ENCODE results near the gene NOB1.
"Not testable (repeated sequence)": the region's sequence is repeated elsewhere in the genome, so short reads cannot be mapped to it uniquely, and the experiment has no call there.

NOB1 gene

GRCh38 chr16:69754469-69755310 is at the start of gene NOB1:
Gene NOB1, minus strand, starts transcription at chr16:69754926. Its CDS starts 16 bp downstream, at chr16:69754910.
- DNase-seq (ENCODE audit: low read depth in 2 of 2): peak; percentile 88 to 94

- no peak for DNase-seq (ENCODE audit: low read depth in 2 of 2)
Observed at GRCh38 chr16:69804297-69804696, 49.6 kb upstream of the NOB1 start.

- DNase-seq (ENCODE audit: low read depth in 2 of 2): no peak
Observed at GRCh38 chr16:69799611-69800031, 44.9 kb upstream of the NOB1 start.

GRCh38 chr16:69798466-69798865 is 43.7 kb upstream of the NOB1 start:
- DNase-seq (ENCODE audit: low read depth in 2 of 2): no peak

- no peak for DNase-seq (ENCODE audit: low read depth in 2 of 2)
Observed at GRCh38 chr16:69796285-69797118, 41.8 kb upstream of the NOB1 start.

GRCh38 chr16:69794486-69794885 is 39.8 kb upstream of the NOB1 start:
- no peak for DNase-seq (ENCODE audit: low read depth in 2 of 2)

- DNase-seq (ENCODE audit: low read depth in 2 of 2): no peak
Observed at GRCh38 chr16:69793526-69793925, 38.8 kb upstream of the NOB1 start.

- not testable (repeated sequence) for DNase-seq (ENCODE audit: low read depth in 2 of 2)
Observed at GRCh38 chr16:69791391-69791847, 36.7 kb upstream of the NOB1 start.

- DNase-seq (ENCODE audit: low read depth in 2 of 2): no peak
Observed at GRCh38 chr16:69787883-69788282, 33.2 kb upstream of the NOB1 start.

- no peak for DNase-seq (ENCODE audit: low read depth in 2 of 2)
Observed at GRCh38 chr16:69784586-69784985, 29.9 kb upstream of the NOB1 start.

- DNase-seq (ENCODE audit: low read depth in 2 of 2): no peak
Observed at GRCh38 chr16:69781118-69781517, 26.4 kb upstream of the NOB1 start.

GRCh38 chr16:69779724-69780123 is 25.0 kb upstream of the NOB1 start:
- no peak for DNase-seq (ENCODE audit: low read depth in 2 of 2)

- DNase-seq (ENCODE audit: low read depth in 2 of 2): no peak
Observed at GRCh38 chr16:69775563-69775962, 20.8 kb upstream of the NOB1 start.

GRCh38 chr16:69773260-69773947 is 18.7 kb upstream of the NOB1 start:
- DNase-seq (ENCODE audit: low read depth in 2 of 2): no peak

- DNase-seq (ENCODE audit: low read depth in 2 of 2): no peak
Observed at GRCh38 chr16:69771651-69771967, 16.9 kb upstream of the NOB1 start.

- DNase-seq (ENCODE audit: low read depth in 2 of 2): no peak
Observed at GRCh38 chr16:69769404-69769803, 14.7 kb upstream of the NOB1 start.

- no peak for DNase-seq (ENCODE audit: low read depth in 2 of 2)
Observed at GRCh38 chr16:69768666-69769065, 13.9 kb upstream of the NOB1 start.

GRCh38 chr16:69767459-69768229 is 12.9 kb upstream of the NOB1 start:
- DNase-seq (ENCODE audit: low read depth in 2 of 2): no peak

GRCh38 chr16:69763599-69763942 is 8.8 kb upstream of the NOB1 start:
- DNase-seq (ENCODE audit: low read depth in 2 of 2): no peak

GRCh38 chr16:69762814-69763598 is 8.3 kb upstream of the NOB1 start:
- DNase-seq (ENCODE audit: low read depth in 2 of 2): no peak
